RCC 7860 (cell line): ENCODE data around the gene C1S.
A peak's percentile ranks its signal among the peaks of the same experiment; 100 is the strongest.

Experiments used
- DNase-seq: peaks from one replicate; pipeline ENCODE4 v3.0.0-alpha.2; 2015; ENCODE audit warnings: low spot score
- FAIRE-seq: peaks from 2 replicates; lab custom pipeline; 2012; peaks lifted over from hg19 to GRCh38; lab: Jason Lieb, UNC

Gene C1S

DNA sequence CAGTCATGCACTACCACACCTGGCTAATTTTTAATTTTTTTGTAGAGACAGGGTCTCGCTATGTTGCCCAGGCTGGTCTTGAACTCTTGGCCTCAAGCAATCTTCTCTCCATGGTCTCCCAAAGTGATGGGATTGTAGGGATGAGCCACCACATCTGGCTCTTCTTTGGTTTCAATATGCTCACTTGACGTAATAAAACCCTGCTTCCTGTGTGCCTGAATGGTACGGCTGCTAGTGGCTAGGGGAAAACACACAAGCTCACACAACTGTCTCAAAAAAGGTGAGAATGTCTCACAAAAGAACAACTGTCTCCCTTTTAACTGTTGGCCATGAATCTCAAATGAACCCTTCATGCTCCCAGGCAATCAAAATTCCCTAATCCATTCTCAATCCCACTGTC is 15.0 kb downstream of the C1S start:
- no peak for FAIRE-seq

DNA sequence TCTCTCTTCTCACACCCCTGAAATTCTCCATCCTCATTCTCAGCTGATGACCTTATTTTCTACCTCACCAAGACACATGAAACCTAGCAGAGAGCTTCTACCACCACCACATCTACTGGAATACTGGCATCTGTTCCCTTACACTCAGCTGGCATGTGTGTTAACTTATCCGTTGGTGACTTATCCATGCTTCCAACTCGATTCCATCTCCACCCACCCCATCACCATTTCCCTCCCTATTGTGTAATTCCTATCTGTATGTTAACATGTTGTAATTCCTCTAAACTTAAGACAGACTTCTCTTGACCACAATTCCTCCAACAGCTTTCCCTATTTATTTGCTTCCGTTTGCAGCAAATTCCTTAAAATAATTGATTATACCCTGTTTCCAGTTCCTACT is 15.4 kb downstream of the C1S start:
- no peak for FAIRE-seq

More for the DNA sequence above, 15.0 kb downstream of the C1S start:
- DNase-seq: no peak

DNA sequence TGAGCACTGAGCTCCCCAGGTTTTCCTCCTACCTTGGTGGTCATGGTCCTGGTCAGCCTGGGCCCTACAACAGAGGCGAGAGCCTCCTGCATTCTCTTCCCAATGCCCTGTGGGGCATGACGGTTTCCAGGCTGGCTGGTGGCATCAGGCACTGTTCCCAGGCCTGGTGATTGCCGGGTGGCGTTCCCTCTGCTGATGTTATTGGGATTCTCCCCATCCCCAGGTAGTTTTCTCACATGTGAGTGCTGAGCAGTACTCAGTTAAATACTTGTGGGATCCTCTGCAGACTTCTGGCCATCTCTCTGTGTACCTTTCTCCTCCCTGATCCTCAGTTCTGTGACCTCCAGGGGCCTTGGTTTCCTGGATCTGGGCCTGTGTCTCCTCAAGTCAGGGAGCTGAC is 16.0 kb downstream of the C1S start:
- FAIRE-seq (no peak), DNase-seq (no peak)

More for the DNA sequence above, 15.4 kb downstream of the C1S start:
- no peak for DNase-seq

DNA sequence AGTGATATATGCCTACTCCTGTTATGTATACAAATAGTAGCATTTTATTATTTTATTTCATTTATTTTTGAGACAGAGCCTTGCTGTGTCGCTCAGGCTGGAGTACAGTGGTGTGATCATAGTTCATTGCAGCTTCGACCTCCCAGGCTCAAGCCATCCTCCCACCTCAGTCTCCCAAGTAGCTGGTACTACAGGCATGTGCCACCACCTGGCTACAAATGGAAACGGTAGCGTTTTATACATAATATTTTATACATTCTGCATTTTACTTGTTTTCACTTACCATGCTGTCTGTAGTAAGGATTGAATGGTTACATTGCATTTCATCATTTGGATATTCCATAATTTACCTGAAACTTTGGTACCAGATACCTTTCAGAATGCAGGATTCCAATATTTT is 17.6 kb downstream of the C1S start:
- DNase-seq: no peak
- FAIRE-seq: no peak

DNA sequence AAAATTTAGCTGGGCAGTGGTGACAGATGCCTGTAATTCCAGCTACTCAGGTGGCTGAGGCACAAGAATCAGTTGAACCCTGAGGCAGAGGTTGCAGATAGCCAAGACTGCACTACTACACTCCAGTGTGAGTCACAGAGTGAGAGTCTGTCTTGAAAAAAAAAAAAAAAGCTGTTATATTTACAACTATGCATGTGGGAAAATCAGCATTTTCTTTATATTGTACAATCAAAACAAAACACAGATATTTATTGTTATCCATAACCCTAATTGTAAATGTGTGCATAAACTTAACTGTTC is 19.3 kb downstream of the C1S start:
- FAIRE-seq (peak; percentile 42), DNase-seq (no peak)

DNA sequence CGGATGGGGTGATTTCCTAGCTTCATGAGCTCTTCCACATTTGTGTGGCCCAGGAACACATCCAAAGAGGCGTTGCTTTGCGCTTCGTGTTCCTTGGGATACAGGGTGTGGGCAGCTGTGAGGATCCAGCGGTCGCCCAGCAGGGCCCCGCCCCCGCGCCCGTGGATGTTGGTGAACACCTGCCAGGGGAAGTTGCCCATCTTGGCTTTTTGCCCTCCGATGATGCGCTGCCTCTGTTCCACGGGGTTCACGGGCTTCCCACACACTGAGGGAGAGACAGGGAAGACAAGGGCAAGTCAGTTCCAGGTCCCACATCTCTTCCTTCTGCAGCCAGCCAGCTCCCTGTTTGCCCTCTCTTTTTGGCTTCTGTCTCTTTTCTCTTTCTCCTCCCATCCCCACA is 20.5 kb downstream of the C1S start:
- FAIRE-seq: no peak
- no peak for DNase-seq

DNA sequence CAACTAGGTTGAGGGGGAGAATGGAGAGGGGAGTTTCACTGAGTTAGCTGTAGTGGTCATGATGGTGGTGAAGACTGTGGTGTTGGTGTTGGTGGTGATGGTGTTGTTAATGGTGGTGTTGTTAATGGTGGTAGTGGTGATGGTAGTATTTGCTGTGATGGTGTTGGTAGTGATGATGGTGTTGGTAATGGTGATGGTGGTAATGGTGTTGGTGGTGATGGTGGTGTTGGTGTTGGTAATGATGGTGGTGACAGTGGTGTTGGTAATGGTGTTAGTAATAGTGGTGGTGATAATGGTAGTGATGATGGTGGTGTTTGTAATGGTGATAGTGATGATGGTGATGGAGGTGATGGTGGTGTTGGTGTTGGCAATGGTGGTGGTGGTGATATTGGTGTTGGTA is 22.6 kb downstream of the C1S start:
- FAIRE-seq (no peak), DNase-seq (no peak)

DNA sequence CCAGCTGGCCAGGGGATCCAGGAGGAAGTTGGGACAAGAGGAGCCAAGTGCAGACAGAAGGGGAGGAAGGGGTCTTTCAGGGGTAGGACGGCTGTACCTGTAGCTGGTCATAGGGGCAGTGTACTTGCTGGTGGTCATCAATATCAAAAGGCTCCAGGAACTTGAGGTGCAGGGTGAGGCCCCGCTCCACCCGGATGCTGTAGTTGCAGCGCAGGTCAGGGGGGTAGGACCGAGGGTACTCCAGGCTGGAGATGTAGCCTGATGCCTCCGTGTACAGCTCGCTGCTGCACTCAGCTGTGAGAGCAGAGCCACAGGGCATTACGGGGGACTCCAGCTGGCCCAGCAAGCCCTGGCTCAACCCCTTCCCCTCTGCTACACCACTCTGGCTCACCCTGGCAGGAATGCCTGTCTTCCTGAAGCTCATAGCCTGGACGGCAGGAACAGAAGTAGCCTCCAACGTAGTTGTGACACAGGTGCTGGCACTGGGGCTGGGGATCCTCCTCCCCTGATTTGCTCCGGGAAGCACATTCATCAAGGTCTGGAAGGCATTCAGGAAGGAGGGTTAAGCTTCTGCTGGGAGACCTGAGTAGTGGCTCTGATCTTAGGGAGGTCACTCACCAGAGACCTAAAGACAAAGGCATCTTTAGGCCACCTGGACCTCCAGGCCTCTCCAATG is 28.8 kb downstream of the C1S start:
- DNase-seq: no peak
- no peak for FAIRE-seq

DNA sequence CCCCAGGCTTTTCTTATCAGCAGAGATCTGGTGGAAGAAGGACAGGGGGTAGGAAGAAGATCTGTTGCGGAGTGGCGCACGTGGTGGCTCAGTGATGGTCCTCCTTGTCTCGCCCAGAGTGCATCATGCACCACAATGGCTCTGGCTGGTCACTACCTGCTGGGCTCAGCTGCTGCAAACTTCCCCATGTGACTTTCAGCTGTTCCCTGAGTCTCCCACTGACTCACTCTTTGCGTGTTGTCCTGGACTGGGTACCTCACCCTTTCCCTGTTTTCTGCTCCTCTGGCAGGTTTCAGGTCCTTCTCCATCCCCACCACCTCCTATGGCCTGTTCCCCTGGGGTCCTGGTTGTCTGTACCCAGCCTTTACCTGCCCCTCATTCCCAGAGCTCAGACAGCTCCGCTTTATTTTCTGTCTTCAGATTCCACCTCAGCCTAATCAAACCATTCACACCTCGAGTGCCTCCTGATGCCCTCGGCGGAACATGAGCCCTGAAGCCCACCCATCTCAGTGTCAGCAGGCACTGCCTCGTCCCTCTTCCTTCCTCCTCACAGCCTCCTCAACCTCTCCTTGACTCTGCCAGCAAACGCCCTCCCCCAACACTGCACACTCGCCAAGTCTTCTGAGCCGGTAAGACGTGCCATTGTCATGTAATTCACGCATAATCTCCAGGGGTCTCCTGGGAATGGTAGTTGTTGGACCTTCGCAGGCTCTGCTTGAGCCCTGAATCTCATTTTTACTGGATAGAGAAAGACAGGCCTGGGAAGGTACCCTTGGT is 29.9 kb downstream of the C1S start:
- DNase-seq (no peak), FAIRE-seq (no peak)

DNA sequence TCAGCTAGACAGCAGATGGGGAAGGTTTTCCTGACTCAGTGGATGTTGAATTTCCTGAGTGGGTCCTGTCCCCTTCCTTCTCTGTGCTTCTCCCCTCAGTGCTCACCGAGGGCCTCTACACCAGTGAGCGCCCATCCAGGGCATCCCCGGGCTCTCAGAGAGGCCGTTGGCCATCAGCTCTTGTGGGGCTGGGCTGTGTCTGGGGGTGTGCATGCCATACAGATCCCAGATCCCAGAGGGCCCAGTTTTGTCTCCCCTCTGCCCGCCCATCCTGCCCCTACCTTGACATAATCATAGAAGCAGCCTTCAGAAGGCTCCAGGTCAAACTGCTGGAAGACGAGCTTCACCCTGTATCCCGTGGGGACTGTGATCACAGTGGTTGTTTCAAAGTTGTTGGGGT is 30.7 kb downstream of the C1S start:
- DNase-seq: no peak
- no peak for FAIRE-seq

DNA sequence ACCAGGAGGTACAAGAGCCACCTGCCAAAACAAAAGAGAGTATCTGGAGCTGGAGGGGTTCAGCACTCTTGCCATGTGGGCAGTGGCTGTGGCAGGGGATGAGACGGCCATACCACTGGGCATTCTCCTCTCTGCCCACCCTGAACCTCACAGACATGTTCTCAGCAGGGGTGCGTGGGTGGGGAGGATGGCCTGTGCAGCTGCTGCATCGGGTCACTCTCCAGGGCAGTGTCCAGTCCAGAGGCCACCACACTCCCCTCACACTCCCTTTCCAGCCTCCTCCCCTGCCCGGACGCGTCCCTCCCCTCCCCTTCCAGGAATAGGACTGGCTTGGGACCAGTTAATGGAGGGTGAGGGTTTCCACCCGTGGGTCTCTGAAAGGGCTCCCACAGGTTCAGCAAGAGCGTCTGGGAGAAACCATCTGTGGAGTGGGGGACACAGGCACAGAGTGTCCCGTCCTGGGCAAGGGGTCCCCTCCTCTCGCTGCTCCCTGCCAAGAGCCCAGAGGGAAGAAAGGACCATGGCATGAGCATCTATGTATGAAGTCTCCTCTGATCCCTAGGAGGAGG is 31.2 kb downstream of the C1S start:
- DNase-seq (no peak), FAIRE-seq (no peak)

DNA sequence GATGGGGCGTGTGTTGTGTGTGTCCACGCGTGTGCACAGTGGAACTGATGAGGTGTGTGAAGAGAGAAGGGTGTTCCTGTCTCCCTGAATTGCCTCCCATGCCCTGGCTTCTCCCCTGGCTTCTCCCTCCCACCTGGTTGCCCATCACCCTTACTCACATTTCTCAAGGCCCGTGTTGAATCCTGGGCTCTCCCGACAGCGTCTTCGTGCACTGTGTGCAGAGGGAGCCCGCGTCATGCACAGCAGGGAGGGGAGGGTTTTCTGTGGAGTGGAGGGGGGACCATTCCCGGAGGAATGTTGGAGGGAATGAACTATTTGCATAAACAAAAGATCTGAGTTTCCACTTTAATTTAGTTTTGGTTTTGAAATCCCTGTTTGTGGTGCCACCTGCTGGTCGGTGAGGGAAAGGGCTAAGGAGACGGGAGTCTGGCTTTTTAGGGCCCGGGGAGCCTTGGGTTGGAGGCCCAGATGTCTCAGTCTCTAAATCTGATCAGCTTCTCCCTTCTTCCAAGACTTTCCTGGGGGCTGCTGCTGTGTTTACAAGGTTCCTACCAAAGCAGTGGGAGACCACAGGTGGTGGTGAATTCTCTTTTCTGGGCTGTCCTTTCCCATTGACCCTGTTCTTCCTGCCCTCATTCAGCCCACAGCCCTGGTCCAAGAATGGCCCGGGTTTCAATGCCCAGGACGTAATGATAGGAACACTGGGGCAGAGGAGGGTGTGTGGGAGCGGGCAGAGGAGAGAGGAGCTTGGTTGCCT is 31.9 kb downstream of the C1S start, which contains the start of gene C1R:
C1R (minus strand) TSS at position 217 of the 757 bp plus-strand sequence; CDS start at position 160, 57 bp downstream.
- FAIRE-seq: no peak

DNA sequence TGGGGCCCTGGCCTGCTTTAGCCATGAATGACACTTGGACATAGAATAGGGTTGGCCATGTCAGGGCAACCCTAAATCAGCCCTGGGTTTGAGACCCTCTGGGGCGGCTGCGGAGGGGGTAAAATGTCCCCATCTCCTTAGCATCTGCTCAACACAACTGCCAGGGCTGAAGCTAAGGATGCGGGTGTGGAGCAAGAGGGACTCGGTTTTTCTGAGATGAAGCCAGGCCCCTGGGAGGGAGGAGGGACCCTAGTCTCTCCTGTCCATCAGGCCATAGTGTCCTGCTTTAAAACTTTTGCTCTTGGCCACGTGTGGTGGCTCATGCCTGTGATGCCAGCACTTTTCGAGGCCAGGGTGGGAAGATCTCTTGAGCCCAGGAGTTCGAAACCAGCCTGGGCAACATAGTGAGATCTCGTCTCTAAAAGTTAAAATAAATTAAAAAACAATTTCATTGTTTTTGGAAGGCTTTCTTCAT is 32.5 kb downstream of the C1S start:
- no peak for FAIRE-seq
- DNase-seq: no peak

More for the DNA sequence above, 31.9 kb downstream of the C1S start, which contains the start of gene C1R:
- peak; percentile 14 for DNase-seq

DNA sequence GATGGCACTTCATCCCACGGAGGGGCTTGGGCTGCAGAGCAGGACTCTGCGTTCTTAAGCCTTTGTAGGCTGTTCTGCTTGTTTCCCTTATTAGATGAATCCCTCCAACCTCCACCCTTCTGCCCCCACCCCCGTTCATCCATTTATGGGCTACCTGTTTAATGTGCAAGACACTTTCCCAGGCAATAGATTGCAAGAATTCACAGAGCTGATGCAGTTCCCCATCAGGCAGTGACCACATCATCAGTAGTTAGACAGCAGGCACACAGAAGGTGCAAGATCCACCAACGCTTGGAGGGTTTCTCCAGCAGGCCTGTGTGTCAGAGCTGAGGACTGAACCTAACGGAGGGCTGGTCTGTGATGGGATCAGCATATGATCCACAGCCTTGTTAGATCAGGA is 33.0 kb downstream of the C1S start:
- no peak for DNase-seq
- FAIRE-seq: no peak

DNA sequence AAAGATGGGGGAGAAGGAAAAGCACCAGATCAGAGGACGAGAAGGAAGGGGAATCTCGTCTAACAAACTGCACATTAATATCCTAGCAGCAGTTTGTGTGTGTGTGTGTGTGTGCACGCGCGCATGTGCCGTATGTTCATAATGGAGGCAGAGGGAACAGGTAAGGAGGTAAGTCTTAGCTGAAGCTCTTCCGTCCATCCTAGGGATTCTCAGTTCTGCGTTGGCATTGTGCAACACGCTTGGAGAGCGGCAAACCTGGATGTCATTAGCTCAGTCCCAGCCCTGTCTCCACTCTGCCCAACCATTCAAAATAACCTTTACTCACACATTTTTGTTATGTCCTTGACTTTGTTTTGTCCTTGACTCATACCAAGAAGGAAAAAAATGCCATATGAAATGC is 33.4 kb downstream of the C1S start:
- DNase-seq: no peak
- FAIRE-seq: no peak

DNA sequence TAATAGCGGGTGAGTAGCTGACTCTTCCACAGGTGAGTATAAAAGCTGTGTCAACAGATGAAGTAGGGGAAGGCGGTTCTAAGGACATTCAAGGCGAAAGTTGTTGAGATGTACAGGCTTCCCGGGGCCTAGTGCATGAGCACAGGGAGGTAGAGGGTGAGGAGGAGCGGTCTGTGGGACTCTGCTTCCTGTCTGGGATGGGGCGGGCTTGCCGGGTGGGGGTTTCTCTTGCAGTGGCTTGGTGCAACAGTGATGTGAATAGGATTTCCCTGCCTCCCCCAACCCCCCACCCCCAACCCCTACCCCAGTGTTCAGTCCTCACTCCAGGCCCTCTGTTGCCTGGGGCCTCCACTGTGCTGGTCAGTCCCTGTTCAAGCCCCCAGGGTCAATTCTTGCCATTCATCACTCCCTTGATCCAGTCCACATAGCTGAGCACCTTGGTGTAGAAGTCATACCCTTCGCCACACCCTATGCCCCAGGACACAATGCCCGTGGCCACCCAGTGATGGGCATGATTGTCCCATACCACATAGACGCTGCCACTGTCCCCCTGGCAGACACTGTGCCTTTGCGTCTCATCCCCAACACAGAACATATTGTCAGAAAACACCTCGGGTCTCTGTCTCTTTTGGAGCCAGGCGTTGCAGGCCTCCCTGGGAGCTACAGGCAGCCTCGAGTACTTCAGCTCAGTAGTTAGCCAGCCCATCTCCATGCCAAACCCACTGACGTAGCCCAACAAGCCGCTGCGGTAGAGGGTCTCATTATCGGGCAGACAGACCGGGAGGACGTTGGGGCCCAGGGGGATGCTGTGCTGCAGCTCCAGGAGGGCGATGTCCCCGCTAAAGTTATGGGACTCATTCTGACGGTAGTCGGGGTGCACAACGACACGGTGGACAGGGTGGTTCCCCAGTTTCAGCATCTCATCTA is 35.8 kb downstream of the C1S start:
- no peak for FAIRE-seq
- no peak for DNase-seq

DNA sequence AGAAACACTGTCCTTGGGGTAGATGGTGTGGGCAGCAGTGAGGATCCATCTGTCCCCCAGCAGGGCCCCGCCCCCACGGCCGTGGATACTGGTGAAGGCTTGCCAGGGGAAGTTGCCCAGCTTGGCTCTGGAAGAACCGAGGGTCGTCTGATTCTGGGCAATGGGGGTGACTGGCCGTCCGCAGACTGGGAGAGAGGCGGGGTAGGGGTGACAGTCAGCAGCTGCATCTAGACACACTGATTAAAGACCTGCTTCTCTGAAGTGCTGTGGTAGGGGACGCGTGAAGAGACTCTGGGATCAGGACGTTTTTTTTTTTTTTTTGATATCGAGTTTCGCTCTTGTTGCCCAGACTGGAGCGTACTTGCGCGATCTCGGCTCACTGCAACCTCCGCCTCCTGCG is 36.5 kb downstream of the C1S start:
- DNase-seq (no peak), FAIRE-seq (no peak)

DNA sequence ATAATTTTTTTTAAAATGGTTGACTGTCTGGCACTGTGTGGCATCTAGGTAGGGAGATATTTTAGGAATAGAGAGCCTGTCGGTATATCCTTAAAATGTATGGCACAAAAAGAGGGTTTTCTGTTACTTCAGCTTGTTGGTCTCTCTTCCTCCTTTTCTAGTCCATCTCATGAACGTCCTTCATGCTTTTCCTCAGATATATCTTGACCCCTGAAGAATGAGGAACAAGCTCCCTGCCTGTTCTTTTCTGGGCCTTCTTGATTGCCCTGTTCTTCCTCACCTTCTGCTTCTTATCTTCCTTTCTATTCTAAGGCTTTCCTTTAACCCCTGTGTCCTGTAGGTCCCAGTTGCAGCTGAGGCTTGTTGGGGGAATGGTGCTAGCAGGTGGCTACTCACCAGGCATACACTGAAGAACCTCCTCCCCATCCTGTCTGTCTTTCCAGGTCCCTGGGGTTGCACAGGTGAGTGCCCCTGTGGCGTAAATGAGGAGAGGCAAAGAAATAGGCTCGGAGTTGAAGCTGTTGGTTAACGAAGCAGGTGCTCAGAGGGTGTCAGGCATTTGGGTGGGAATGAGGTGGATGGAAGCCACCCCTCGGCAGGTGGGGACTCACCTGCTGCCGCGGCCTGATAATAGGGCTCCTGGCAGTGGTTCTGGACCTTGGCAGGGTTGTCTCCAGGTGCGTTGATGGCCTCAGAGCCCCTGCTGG is 38.9 kb downstream of the C1S start:
- DNase-seq (no peak), FAIRE-seq (no peak)

DNA sequence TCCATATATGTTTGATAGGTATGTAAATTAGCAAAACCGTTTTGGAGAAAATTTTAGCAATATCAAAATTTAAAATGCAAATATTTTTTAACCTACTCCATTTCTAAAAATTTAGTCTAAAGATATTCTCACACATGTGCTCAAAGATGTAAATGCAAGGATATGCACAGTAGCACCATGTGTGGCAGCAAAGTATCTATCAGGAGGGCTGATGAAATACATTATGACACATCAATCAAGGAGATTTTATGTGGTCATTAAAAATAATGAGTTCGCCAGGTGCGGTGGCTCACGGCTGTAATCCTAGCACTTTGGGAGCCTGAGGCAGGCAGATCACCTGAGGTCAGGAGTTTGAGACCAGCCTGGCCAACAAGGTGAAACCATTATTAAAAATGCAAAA is 39.7 kb downstream of the C1S start:
- FAIRE-seq: no peak
- DNase-seq: no peak
